ENCODE results near the gene PPP1R1B.
A peak's percentile ranks its signal among the peaks of the same experiment; 100 is the strongest.

The PPP1R1B gene

DNA sequence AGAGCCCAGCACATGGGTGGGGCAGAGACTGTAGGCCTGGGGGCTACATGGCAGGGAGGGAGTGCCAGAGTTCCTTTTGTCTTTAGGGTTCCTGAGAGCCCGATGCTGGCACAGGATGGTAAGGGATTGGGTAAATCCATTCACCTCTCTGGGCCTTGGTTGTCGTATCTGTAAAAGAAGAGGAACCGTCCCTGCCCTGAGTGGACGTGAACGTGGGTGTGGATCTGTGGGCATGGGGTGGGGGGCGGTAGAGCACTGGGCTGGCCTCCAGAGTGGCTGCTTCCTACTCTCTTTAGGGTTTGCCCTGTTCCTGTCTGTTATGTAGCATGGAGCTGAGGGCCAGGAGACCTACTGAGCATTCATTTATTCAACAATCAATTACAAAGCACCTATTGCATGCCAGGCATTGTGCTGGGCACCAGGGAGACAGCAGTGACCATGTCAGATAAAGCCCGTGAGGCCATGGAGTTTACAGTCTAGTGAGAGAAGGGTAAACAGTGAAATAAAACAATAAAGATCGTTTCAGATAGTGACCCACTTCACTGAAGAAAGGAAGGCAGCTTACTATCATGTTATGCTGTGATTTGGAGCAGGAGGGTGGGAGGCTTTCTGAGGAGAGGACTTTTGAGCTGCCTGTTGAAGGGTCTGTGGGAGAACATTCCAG is 25.3 kb downstream of the PPP1R1B start:
- no peak for DNase-seq

DNA sequence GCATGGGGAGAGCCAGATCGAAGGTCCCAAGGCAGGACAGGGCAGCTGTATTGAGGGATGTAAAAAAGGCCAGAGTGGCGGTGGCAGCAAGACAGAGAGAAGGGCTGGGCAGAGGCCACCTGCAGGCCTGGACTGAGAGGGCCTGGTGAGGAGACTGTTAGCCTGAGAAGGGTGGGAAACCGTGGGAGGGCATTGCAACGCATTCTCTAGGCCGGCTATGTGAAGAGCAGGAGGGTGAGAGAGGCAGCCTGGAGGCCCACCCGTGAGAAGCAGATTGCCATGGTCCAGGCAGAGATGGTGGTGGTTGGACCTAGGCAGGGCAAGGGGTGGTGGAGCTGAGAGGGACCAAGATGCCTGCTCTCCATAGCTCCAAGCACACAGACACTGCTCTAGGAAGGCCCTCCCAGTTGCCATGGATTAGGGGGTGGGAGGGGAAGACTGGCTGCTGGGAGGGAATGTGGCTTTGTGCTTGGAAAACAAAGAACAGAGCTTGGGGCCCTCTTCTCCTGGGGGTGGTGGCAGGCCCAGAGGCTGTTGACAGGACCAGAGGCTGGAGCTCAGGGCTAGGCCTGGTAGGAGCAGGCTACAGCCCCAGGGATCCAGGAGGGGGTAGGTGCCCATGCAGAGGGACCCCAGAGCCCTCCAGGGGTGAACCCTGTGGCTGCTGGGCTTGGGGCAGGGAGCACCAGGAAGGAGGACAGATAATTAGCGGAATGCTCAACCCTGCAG is 26.0 kb downstream of the PPP1R1B start:
- peak in 38 of 51 donors; percentile 15 to 81 (median 44) for DNase-seq

GRCh38 chr17:39653316-39653661 is 26.5 kb downstream of the PPP1R1B start:
- peak in 1 of 51 donors; percentile 40 for DNase-seq

DNA sequence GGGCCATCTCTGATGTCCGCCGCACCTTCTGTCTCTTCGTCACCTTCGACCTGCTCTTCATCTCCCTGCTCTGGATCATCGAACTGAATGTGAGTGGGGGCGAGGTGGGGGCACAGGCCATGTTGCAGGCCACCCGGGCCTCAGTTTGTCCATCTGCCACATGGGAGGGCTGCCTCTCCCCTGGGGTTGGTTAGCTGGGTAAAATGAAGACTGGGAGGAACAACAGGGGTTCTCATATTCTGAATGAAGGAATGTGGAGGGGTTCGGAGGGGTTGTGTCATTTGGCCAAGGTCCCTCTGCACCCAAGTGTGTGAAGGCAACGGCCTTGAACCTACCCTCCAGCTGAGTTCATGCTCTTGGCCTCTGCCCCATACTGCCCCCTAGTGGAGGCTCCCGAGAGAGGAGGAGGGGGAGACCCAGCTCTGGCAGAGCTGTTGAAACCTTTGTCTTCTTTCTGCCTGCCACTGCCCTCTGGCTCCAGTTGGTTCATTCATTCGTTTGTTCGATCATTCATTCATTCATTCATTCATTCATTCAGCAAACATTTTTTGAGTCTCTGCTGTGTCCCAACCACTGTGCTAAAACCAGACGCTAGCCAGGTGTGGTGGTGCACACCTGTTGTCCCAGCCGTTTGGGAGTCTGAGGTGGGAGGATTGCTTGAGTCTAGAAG is 27.0 kb downstream of the PPP1R1B start:
- DNase-seq, result peak in 37 of 51 donors; percentile 11 to 80 (median 47)

DNA sequence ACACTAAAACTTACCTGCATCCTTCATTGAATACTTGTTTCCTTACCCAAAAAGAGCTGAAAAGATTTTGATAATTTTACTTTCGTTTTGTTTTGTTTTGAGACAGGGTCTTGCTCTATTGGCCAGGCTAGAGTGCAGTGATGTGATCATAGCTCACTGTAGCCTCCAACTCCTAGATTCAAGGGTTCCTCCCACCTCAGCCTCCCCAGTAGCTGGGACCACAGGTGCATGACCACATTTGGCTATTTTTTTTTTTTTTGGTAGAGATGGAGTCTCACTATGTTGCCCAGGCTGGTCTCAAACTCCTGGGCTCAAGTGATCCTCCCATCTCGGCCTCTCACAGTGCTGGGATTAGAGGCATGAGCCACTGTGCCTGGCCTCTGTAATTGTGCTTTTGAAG is 28.4 kb downstream of the PPP1R1B start:
- DNase-seq, result no peak

DNA sequence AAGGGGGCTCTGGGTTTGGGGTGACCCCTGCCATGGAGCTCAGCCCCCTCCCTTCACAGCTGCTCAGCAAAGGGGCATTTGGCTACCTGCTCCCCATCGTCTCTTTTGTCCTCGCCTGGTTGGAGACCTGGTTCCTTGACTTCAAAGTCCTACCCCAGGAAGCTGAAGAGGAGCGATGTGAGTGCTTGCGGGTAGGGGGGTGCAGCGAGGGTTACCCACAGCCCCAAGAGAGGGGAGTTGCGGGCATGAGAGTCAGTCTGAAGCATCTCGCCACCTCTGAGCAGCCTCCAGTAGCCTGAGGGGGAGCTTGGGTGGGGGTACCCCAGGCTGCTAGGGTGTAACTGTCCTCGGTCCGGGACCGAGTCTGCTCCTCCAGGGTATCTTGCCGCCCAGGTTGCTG is 31.6 kb downstream of the PPP1R1B start:
- no peak for DNase-seq

DNA sequence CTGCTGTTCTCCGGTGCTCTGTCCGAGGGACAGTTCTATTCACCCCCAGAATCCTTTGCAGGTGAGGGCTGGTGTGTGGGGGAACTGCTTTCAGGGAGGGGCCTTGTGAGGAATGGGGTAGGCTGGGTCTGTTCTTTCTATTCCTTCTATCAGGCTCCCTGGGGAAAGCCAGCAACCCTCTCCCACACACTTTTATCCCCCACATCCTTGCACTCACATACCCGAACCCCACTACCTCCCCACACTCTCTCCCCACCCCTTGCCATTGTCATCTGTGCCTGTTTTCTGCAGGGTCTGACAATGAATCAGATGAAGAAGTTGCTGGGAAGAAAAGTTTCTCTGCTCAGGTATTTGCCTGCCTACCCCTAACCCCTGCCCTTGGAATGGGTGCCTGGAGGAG is 32.0 kb downstream of the PPP1R1B start:
- peak in 1 of 51 donors; percentile 13 for DNase-seq

DNA sequence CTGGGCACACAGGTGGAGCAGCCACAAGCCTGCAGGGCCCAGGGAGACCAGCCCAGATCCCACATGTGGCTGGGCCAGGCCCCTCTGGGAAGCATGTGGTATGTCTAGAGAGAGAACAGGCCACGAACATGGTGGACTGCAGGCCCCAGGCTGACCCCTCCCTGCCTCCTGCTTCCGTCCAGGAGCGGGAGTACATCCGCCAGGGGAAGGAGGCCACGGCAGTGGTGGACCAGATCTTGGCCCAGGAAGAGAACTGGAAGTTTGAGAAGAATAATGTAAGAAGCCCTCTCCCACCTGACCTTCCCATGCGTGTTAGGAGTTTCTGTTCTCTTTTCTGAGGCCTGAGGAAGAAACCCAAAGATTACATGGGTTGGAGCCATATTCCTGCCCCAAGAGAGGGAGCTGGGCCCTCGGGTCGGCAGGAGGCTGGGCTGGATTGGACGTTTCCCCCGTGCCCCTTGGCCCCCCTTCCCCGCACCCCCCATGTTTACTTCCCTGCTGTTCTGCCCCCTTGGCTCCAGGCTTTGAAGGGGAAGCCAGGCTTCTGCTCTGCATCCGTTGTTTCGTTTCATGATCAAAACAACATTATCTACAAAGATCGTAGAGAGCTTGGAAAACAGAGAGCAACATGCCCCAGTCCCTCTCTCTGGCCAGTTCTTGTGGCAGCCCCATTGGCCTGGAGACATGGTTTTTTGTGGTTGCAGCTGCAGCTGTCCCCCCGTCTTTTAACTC is 32.7 kb downstream of the PPP1R1B start:
- DNase-seq, result no peak

GRCh38 chr17:39660011-39660360 is 33.2 kb downstream of the PPP1R1B start:
- no peak for DNase-seq

GRCh38 chr17:39660397-39661385 is 33.9 kb downstream of the PPP1R1B start:
- DNase-seq, result peak in 2 of 51 donors; percentile 21 to 46

GRCh38 chr17:39661744-39662541 is 35.2 kb downstream of the PPP1R1B start:
- no peak for DNase-seq

GRCh38 chr17:39662551-39663339 is 36.0 kb downstream of the PPP1R1B start:
- DNase-seq, result no peak

DNA sequence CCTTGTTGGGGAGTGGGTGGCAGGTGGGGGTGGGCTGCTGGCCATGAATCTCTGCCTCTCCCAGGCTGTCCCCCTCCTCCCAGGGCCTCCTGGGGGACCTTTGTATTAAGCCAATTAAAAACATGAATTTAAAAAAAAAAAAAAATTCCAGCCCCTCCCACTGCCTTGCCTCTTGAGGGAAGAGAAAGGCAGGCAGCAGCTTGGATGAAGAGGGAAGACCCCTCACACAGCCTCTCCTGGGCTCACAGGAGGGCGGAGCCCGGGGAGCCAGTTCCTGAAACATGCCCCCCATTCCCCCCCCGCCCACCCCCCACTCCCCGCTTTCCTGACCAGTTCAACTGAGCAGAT is 36.6 kb downstream of the PPP1R1B start:
- no peak for DNase-seq

DNA sequence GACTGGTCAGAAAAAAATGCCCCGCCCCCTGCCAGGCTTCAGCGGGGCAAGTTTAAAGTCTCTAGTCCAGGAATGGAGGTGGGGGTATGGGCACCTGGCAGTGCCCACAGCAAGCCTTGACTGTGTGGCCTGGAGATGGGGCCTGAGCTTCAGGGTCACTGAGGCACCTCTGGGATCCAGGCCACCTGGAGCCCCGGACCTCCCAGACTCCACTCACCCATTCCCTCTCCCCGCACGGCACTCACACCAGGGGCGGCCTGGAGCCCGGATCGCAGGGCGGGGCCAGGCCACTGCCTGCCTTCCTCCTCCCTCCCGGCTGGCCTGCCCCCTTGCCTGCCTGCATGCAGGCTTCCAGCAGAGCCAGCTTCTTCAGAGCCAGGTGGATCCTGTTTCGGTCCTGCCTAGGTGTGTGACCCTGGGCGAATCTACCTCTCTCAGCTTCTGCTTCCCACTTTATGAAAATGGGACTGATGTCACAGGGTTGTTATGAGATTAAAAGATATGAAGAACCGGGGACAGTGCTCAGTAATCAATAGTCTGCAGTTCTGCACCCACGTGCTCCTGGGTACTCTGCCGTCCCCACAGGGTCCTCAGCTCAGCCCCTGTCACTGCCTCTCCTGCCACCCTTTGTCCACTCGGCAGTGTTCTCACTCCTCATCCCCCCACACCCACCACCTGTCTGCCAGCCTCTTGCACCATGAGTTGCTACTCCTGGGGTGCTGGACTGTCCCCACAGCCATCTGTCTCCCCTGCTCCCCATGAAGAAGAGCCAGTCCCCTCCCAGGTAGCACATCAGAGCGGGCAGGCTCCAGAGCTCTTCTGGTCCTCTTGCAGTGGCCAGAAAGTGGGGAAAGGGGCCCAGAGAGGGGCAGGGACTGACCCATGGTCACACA is 37.2 kb downstream of the PPP1R1B start:
- no peak for DNase-seq

- no peak for DNase-seq
Observed at GRCh38 chr17:39664581-39665561, 38.1 kb downstream of the PPP1R1B start, which contains the start of gene TCAP. TSS of gene TCAP (plus strand) at chr17:39665349. CDS start at chr17:39665360, 11 bp downstream.

DNA sequence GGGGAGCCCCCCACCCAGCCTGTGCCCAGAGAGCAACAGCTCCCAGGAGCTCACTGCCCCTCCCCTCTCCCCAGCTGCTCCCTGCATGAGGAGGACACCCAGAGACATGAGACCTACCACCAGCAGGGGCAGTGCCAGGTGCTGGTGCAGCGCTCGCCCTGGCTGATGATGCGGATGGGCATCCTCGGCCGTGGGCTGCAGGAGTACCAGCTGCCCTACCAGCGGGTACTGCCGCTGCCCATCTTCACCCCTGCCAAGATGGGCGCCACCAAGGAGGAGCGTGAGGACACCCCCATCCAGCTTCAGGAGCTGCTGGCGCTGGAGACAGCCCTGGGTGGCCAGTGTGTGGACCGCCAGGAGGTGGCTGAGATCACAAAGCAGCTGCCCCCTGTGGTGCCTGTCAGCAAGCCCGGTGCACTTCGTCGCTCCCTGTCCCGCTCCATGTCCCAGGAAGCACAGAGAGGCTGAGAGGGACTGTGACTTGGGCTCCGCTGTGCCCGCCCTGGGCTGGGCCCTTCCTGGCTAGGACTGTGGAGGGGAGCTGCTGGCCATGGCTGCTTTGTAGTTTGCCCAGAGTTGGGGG is 39.0 kb downstream of the PPP1R1B start:
- peak in 16 of 51 donors; percentile 15 to 64 (median 33) for DNase-seq

Measured in hypothalamus (tissue), 51 donors.